ENCODE data around the gene ZNF341. TPM values are rescaled to one million over a fixed set of nuclear protein-coding genes. Genes with fewer than 3 reads are reported as not detected.
A peak's percentile ranks its signal among the peaks of the same experiment; 100 is the strongest.

ZNF341 gene
- polyA plus RNA-seq, 1 donor (not counting 4 experiments of a cell fraction or from before 2014, with no cell fraction given) = 1.7 TPM

- Histone ChIP-seq H3K79me2 (ENCODE audit: control insufficient read depth, insufficient read depth, low read length) (no peaks in the 10 kb centered on the region), H3K27ac (ENCODE audit: control insufficient read depth, insufficient read depth, low read length) (no peak overlapping the region)
- no peak for FAIRE-seq
Measured at GRCh38 chr20:33789858-33790182, 58.0 kb downstream of the ZNF341 start.

GRCh38 chr20:33790566-33790965, 58.8 kb downstream of the ZNF341 start:
- FAIRE-seq (peak; percentile 17), DNase-seq (ENCODE audit: low read depth, low spot score) (no peak)
- Histone ChIP-seq H3K36me3 (ENCODE audit: control insufficient read depth in 2 of 2, extremely low read depth in 1 of 2, insufficient read depth in 2 of 2, low read length in 2 of 2) (peaks cover 0 to 1% of the 10 kb centered on the region in 2 experiments), H3K79me2 (ENCODE audit: control insufficient read depth, insufficient read depth, low read length) (no peaks in the 10 kb centered on the region), H2AFZ (ENCODE audit: control insufficient read depth, low read length) (no peak overlapping the region), H3K27me3 (ENCODE audit: control insufficient read depth, extremely low read depth, insufficient read depth, low read length) (no peaks in the 10 kb centered on the region), H3K4me2 (ENCODE audit: control insufficient read depth, extremely low read depth, insufficient read depth, low read depth, low read length) (no peak overlapping the region), H3K27ac (ENCODE audit: control insufficient read depth, insufficient read depth, low read length) (no peak overlapping the region), H3K9ac (ENCODE audit: control insufficient read depth, extremely low read depth, insufficient read depth, low read length) (no peak overlapping the region), H4K20me1 (ENCODE audit: control insufficient read depth, extremely low read depth, insufficient read depth, low read length) (no peaks in the 10 kb centered on the region), H3K4me3 (ENCODE audit: control insufficient read depth in 2 of 3, extremely low read depth in 1 of 3, insufficient read depth in 2 of 3, low read depth in 1 of 3, low read length in 3 of 3) (no peak overlapping the region), H3K9me1 (ENCODE audit: control insufficient read depth, extremely low read depth, insufficient read depth, low read length) (no peaks in the 10 kb centered on the region), H3K9me3 (ENCODE audit: control insufficient read depth, low read depth, low read length) (no peaks in the 10 kb centered on the region), H3K4me1 (ENCODE audit: control insufficient read depth, extremely low read depth, insufficient read depth, low read length) (peaks cover 32% of the 10 kb centered on the region)
- dilution Hi-C loops (cut with MboI; ENCODE audit: extremely low pct_ligation_motif_present, low sequenced_read_pairs) = no loop called here
- TF ChIP-seq CTCF (optimal IDR thresholded peaks at IDR 0.05 in 1 of 3, IDR thresholded peaks at IDR 0.05 in 1 of 3, conservative IDR thresholded peaks at IDR 0.05 in 1 of 3; ENCODE audit: extremely low read depth in 1 of 3, insufficient read depth in 2 of 3, low read length in 3 of 3) (no peak), EZH2 (IDR thresholded peaks at IDR 0.05; ENCODE audit: low read length) (no peak)

More at GRCh38 chr20:33789858-33790182, 58.0 kb downstream of the ZNF341 start:
- no peak for DNase-seq (ENCODE audit: low read depth, low spot score)
- Histone ChIP-seq H3K9me3 (ENCODE audit: control insufficient read depth, low read depth, low read length) (no peaks in the 10 kb centered on the region), H3K4me3 (ENCODE audit: control insufficient read depth in 2 of 3, extremely low read depth in 1 of 3, insufficient read depth in 2 of 3, low read depth in 1 of 3, low read length in 3 of 3) (no peak overlapping the region), H3K9ac (ENCODE audit: control insufficient read depth, extremely low read depth, insufficient read depth, low read length) (no peak overlapping the region), H3K4me2 (ENCODE audit: control insufficient read depth, extremely low read depth, insufficient read depth, low read depth, low read length) (peak overlapping the region; percentile 55), H3K9me1 (ENCODE audit: control insufficient read depth, extremely low read depth, insufficient read depth, low read length) (no peaks in the 10 kb centered on the region), H4K20me1 (ENCODE audit: control insufficient read depth, extremely low read depth, insufficient read depth, low read length) (no peaks in the 10 kb centered on the region), H3K36me3 (ENCODE audit: control insufficient read depth in 2 of 2, extremely low read depth in 1 of 2, insufficient read depth in 2 of 2, low read length in 2 of 2) (peaks cover 0 to 1% of the 10 kb centered on the region in 2 experiments), H3K27me3 (ENCODE audit: control insufficient read depth, extremely low read depth, insufficient read depth, low read length) (no peaks in the 10 kb centered on the region), H2AFZ (ENCODE audit: control insufficient read depth, low read length) (no peak overlapping the region), H3K4me1 (ENCODE audit: control insufficient read depth, extremely low read depth, insufficient read depth, low read length) (peaks cover 32% of the 10 kb centered on the region)
- no peak for TF ChIP-seq EZH2 (IDR thresholded peaks at IDR 0.05; ENCODE audit: low read length)
- no peak for TF ChIP-seq CTCF (optimal IDR thresholded peaks at IDR 0.05 in 1 of 3, IDR thresholded peaks at IDR 0.05 in 1 of 3, conservative IDR thresholded peaks at IDR 0.05 in 1 of 3; ENCODE audit: extremely low read depth in 1 of 3, insufficient read depth in 2 of 3, low read length in 3 of 3)
- dilution Hi-C loops (cut with MboI; ENCODE audit: extremely low pct_ligation_motif_present, low sequenced_read_pairs) = no loop called here

All from keratinocyte (primary cell).